NCI-H128 (cell line): Measurements from ENCODE around the gene PNISR.
"Not testable (repeated sequence)": the region's sequence is repeated elsewhere in the genome, so short reads cannot be mapped to it uniquely, and the experiment has no call there.

Experiments
- DNase-seq: peaks from one replicate; lab custom pipeline; 2025; ENCODE audit not compliant: unreplicated experiment; lab: John Stamatoyannopoulos, UW

PNISR gene

GRCh38 chr6:99424761-99425646 is at the start of gene PNISR:
Gene PNISR, minus strand, starts transcription at chr6:99425308. Its CDS starts 10,649 bp downstream, at chr6:99414659.
- DNase-seq = peak; percentile 89

GRCh38 chr6:99473730-99474129 is 48.6 kb upstream of the PNISR start:
- DNase-seq = no peak

GRCh38 chr6:99471638-99472037 is 46.5 kb upstream of the PNISR start:
- no peak for DNase-seq

GRCh38 chr6:99467509-99468106 is 42.5 kb upstream of the PNISR start:
- no peak for DNase-seq

GRCh38 chr6:99459133-99459532 is 34.0 kb upstream of the PNISR start:
- not testable (repeated sequence) for DNase-seq

- no peak for DNase-seq
Observed at GRCh38 chr6:99458319-99458718, 33.2 kb upstream of the PNISR start.

- DNase-seq = no peak
Observed at GRCh38 chr6:99446076-99446475, 21.0 kb upstream of the PNISR start.

GRCh38 chr6:99434702-99435530 is 9.8 kb upstream of the PNISR start:
- no peak for DNase-seq

- no peak for DNase-seq
Observed at GRCh38 chr6:99432877-99433276, 7.8 kb upstream of the PNISR start.

GRCh38 chr6:99431901-99432300 is 6.8 kb upstream of the PNISR start:
- DNase-seq = no peak

GRCh38 chr6:99427988-99428387 is 2.9 kb upstream of the PNISR start:
- DNase-seq = no peak

GRCh38 chr6:99426451-99426757 is 1.3 kb upstream of the PNISR start:
- DNase-seq = no peak

- peak; percentile 70 for DNase-seq
Observed at GRCh38 chr6:99425647-99426450, 741 bp upstream of the PNISR start.

- DNase-seq = no peak
Observed at GRCh38 chr6:99424022-99424421, 1.1 kb downstream of the PNISR start.

GRCh38 chr6:99422912-99423311 is 2.2 kb downstream of the PNISR start:
- no peak for DNase-seq

GRCh38 chr6:99416892-99417767 is 8.0 kb downstream of the PNISR start:
- DNase-seq = no peak

GRCh38 chr6:99416226-99416625 is 8.9 kb downstream of the PNISR start:
- no peak for DNase-seq

- DNase-seq = no peak
Observed at GRCh38 chr6:99415446-99415845, 9.7 kb downstream of the PNISR start.

GRCh38 chr6:99412065-99412464 is 13.0 kb downstream of the PNISR start:
- no peak for DNase-seq

- no peak for DNase-seq
Observed at GRCh38 chr6:99409672-99410071, 15.4 kb downstream of the PNISR start.
